HepG2 (cell line): ENCODE measurements around the gene PLXNA3. TPM values are rescaled to one million over a fixed set of nuclear protein-coding genes. Genes with fewer than 3 reads are reported as not detected.

Experiments
- ATAC-seq: fragments of 200-7000 bp; cut with Tn5 transposase; 3 replicates; pipeline ENCODE4 v1.9.1; 2020; ENCODE audit warnings: mild to moderate bottlenecking, moderate library complexity
- BruUV-seq: library from RNA; stranded (reverse); fragments of 400-500 nt; replicated peaks from 2 replicates; lab custom pipeline; 2021; lab: Mats Ljungman, UMichigan
- CTCF ChIA-PET: fragments of 300-600 bp; formaldehyde crosslinking; extraction: SDS; loops from one replicate; lab custom pipeline; 2021; ENCODE audit warnings: low total read pairs, inconsistent platforms, low intra/inter-chr PET ratio; lab: Yijun Ruan, JAX
- POLR2A ChIA-PET: fragments of 350-600 bp; sonication (Branson Sonifier 250); formaldehyde crosslinking; loops from one replicate; lab custom pipeline; 2020; ENCODE audit warnings: antibody characterized with exemption, inconsistent platforms; lab: Yijun Ruan, JAX
- DNase-seq: peaks from one replicate; pipeline ENCODE4 v3.0.0-alpha.2; 2015; ENCODE audit warnings: low spot score
- FAIRE-seq: peaks from 3 replicates; lab custom pipeline; 2011; peaks lifted over from hg19 to GRCh38; lab: Jason Lieb, UNC
- H2AFZ ChIP-seq: one replicate; pipeline ENCODE4 v1.6.1; 2011; ENCODE audit warnings: low read length, inconsistent platforms
- H3K27ac ChIP-seq: fragments of 300-600 bp; 3 replicates; pipeline ENCODE4 v1.8.0; 2011; ENCODE audit warnings: mixed run types, mild to moderate bottlenecking, mixed read lengths, low read length, inconsistent platforms; ENCODE audit not compliant: insufficient read depth; ENCODE audit errors: extremely low read length
- H3K27me3 ChIP-seq, 2 experiments: fragments of 200-600 bp in 1 of 2; 2 replicates in 1 of 2; 3 replicates in 1 of 2; pipeline versions ENCODE4 v1.6.0 to v1.8.0; 2011; ENCODE audit warnings: low read length in 2 of 2, mild to moderate bottlenecking in 2 of 2, moderate library complexity in 2 of 2, inconsistent platforms in 1 of 2; ENCODE audit not compliant: insufficient read depth in 2 of 2, control insufficient read depth in 1 of 2
- H3K36me3 ChIP-seq, 2 experiments: fragments of 200-600 bp in 1 of 2; replicated peaks in 1 of 2; 2 replicates in 1 of 2; 3 replicates in 1 of 2; pipeline versions ENCODE4 v1.5.1 to v1.8.0; 2011; ENCODE audit warnings: low read length in 2 of 2, inconsistent platforms in 1 of 2; ENCODE audit not compliant: insufficient read depth in 2 of 2, control insufficient read depth in 1 of 2
- H3K4me1 ChIP-seq: 2 replicates; pipeline ENCODE4 v1.5.1; 2012; ENCODE audit warnings: low read length, inconsistent platforms; ENCODE audit not compliant: insufficient read depth
- H3K4me2 ChIP-seq: 2 replicates; pipeline ENCODE4 v1.6.0; 2011; ENCODE audit warnings: low read depth, low read length, inconsistent platforms
- H3K4me3 ChIP-seq, 3 experiments: fragments of 200-600 bp in 1 of 3; sonication (generic), shearing (Covaris generic) in 1 of 3; replicated peaks in 1 of 3; 2 replicates each; pipeline ENCODE4 v1.5.1; 2011 to 2016; ENCODE audit warnings: low read length in 3 of 3, inconsistent platforms in 2 of 3, low read depth in 2 of 3, mild to moderate bottlenecking in 2 of 3, control low read depth in 1 of 3, mixed read lengths in 1 of 3; ENCODE audit not compliant: insufficient read depth in 1 of 3
- H3K79me2 ChIP-seq: one replicate; pipeline ENCODE4 v1.6.1; 2011; ENCODE audit warnings: low read length, inconsistent platforms; ENCODE audit not compliant: insufficient read depth
- H3K9ac ChIP-seq: 2 replicates; pipeline ENCODE4 v1.6.0; 2011; ENCODE audit warnings: mild to moderate bottlenecking, low read depth, low read length, inconsistent platforms; ENCODE audit not compliant: insufficient read depth
- H3K9me3 ChIP-seq: 2 replicates; pipeline ENCODE4 v1.5.1; 2012; ENCODE audit warnings: mild to moderate bottlenecking, low read length
- H4K20me1 ChIP-seq: 2 replicates; pipeline ENCODE4 v1.6.0; 2011; ENCODE audit warnings: inconsistent platforms, mild to moderate bottlenecking, low read length, moderate library complexity; ENCODE audit not compliant: insufficient read depth
- GTF2F1 ChIP-seq: fragments of 150-350 bp; IDR thresholded peaks from 2 replicates; pipeline ENCODE4 v1.6.1; 2014; ENCODE audit warnings: low read length
- RBM39 ChIP-seq: fragments of 200-400 bp; formaldehyde crosslinking; IDR thresholded peaks from one replicate; pipeline ENCODE4 v1.6.1; 2018; ENCODE audit warnings: antibody characterized with exemption, mild to moderate bottlenecking, low read depth, low read length; ENCODE audit not compliant: poor library complexity, severe bottlenecking
- TBX2 ChIP-seq: sonication (generic); formaldehyde crosslinking; IDR thresholded peaks from 2 replicates; pipeline ENCODE4 v1.5.0; 2020; ENCODE audit warnings: missing genetic modification reagents, mild to moderate bottlenecking, borderline replicate concordance
- ZHX2 ChIP-seq, 2 experiments: sonication (generic) in 1 of 2; formaldehyde crosslinking in 1 of 2; IDR thresholded peaks; 2 replicates each; pipeline versions ENCODE4 v1.6.1 to v1.9.0; 2014 to 2022; ENCODE audit warnings: antibody characterized with exemption in 1 of 2, borderline replicate concordance in 1 of 2, inconsistent platforms in 1 of 2, low read depth in 1 of 2, missing genetic modification reagents in 1 of 2
- ZNF121 ChIP-seq: sonication (generic); formaldehyde crosslinking; IDR thresholded peaks from 2 replicates; pipeline ENCODE4 v1.5.0; 2020; ENCODE audit warnings: mild to moderate bottlenecking, missing genetic modification reagents
- ZNF205 ChIP-seq: IDR thresholded peaks from 2 replicates; pipeline ENCODE4 v1.6.1; 2018; ENCODE audit warnings: missing biosample characterization, missing genetic modification reagents
- WGBS: methylation state at CpG from one replicate; pipeline ENCODE4 v1.1.6; 2017; ENCODE audit warnings: low lambda C conversion rate; 5-methylcytosine and 5-hydroxymethylcytosine counted together
- in situ Hi-C: cut with HindIII; loops from 2 replicates; pipeline ENCODE4 v1.10.0; 2017; ENCODE audit warnings: low pct_unique_long_range_greater_than_20kb; ENCODE audit not compliant: extremely low pct_ligation_motif_present
- intact Hi-C: fragments of 100-400 bp; cut with micrococcal nuclease; formaldehyde crosslinking; loops from one replicate; pipeline ENCODE4 v1.10.0; 2022; ENCODE audit not compliant: unreplicated experiment
- polyA plus RNA-seq, 8 experiments: library from polyadenylated mRNA; depleted of rRNA in 3 of 8; stranded (reverse) in 7 of 8; unstranded in 1 of 8; fragments of >200 nt; fragmentation: Illumina TruSeq in 4 of 8; extraction: Trizol in 4 of 8; gene quantifications; 2 replicates each; pipeline versions ENCODE4 v1.2.1 to v1.2.3, GENCODE V29; 2011 to 2016; ENCODE audit warnings: low read depth in 4 of 8, missing spikeins in 1 of 8, mixed read lengths in 1 of 8; ENCODE audit not compliant: insufficient read depth in 1 of 8
- total RNA-seq, 5 experiments: library from RNA; depleted of rRNA; stranded (reverse); fragments of >200 nt; fragmentation: Illumina TruSeq; extraction: Trizol; gene quantifications; 2 replicates each; pipeline ENCODE4 v1.2.3, GENCODE V29; 2016; ENCODE audit warnings: low read depth in 1 of 5
- TF ChIP-seq, protein P1 (sequence below): IDR thresholded peaks from 2 replicates; pipeline ENCODE4 v1.6.1; 2018; ENCODE audit warnings: missing genetic modification reagents, mild to moderate bottlenecking, missing compliant biosample characterization

The PLXNA3 gene
- total and polyA plus RNA-seq, 2 of the 13 experiments (the other 11 are each of a cell fraction or from before 2014, with no cell fraction given) = 5.8 to 20.6 TPM

- no peak for TF ChIP-seq ZHX2 (IDR thresholded peaks at IDR 0.05; ENCODE audit: low read depth)
- no peak for TF ChIP-seq ZHX2 (CRISPR knock-in tag; IDR thresholded peaks at IDR 0.05; ENCODE audit: borderline replicate concordance)
Measured at GRCh38 chrX:154412468-154412867, 45.6 kb upstream of the PLXNA3 start (continued).

DNA sequence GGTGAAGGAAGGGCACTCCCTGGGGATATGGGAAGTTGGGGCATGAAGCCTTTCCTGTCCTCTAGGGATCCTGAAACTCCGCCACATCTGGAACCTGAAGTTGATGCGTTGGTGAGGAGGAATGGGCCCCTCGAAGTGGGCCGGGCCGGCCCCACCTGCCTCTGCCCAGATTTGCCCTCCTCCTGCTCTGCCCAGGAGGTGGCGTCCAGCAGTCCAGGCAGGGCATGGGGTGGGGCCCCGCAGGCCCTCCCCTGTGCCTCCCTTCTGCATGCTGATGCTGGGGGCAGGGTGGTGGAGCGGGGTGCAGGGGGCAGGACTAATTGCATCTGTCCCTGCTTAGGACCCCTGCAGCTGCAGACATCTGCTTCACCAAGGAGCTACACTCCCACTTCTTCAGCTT lies 44.9 kb upstream of the PLXNA3 start:
- ChIA-PET CTCF (no interaction called here), POLR2A (no interaction called here)
- Histone ChIP-seq H3K4me1 (peaks cover 24% of the 10 kb centered on the region), H3K36me3 (0 out of 5 replicates have a peak, but pooled peaks cover 0 to 4% of the 10 kb centered on the region in 2 experiments), H3K9me3 (no peaks in the 10 kb centered on the region), H3K4me3 (no peak overlapping the region), H3K27ac (no peak overlapping the region), H3K9ac (no peak overlapping the region), H3K79me2 (no peaks in the 10 kb centered on the region), H3K4me2 (no peak overlapping the region), H3K27me3 (no peaks in the 10 kb centered on the region), H4K20me1 (no peaks in the 10 kb centered on the region), H2AFZ (no peak overlapping the region)
- DNase-seq (no peak), FAIRE-seq (no peak), ATAC-seq (no peak)
- in situ Hi-C loops = loop anchor here (25.0 kb wide), 1 partner anchor 124 kb away; the partner anchor contains the start of genes G6PD and IKBKG
- no TSS peak for BruUV-seq
- intact Hi-C loops = no loop called here
- WGBS = no CpG with 5 or more reads among the region's 8 CpGs
- TF ChIP-seq ZNF205 (CRISPR knock-in tag) = no peak
- TF ChIP-seq GTF2F1 = no peak
- TF ChIP-seq, protein P1, sequence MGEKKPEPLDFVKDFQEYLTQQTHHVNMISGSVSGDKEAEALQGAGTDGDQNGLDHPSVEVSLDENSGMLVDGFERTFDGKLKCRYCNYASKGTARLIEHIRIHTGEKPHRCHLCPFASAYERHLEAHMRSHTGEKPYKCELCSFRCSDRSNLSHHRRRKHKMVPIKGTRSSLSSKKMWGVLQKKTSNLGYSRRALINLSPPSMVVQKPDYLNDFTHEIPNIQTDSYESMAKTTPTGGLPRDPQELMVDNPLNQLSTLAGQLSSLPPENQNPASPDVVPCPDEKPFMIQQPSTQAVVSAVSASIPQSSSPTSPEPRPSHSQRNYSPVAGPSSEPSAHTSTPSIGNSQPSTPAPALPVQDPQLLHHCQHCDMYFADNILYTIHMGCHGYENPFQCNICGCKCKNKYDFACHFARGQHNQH = no peak
- no peak for TF ChIP-seq RBM39
- no peak for TF ChIP-seq TBX2
- TF ChIP-seq ZNF121 = no peak
